ENCODE results near the gene SLC4A3.
"Not testable (repeated sequence)": the region's sequence is repeated elsewhere in the genome, so short reads cannot be mapped to it uniquely, and the experiment has no call there.

SLC4A3 gene

GRCh38 chr2:219650426-219651248 lies 23.2 kb downstream of the SLC4A3 start:
- H3K27ac ChIP-seq, result no peak overlapping the region
- H3K27me3 ChIP-seq (ENCODE audit: insufficient read depth, low read depth, severe bottlenecking), result no peaks in the 10 kb centered on the region
- no peak overlapping the region for H3K4me3 ChIP-seq (ENCODE audit: low read depth, low read length)
- no peaks in the 10 kb centered on the region for H3K9me3 ChIP-seq (ENCODE audit: severe bottlenecking)
- no peak for TF ChIP-seq CTCF (IDR thresholded peaks at IDR 0.05; ENCODE audit: low read depth, low read length)
- no peak for DNase-seq
- H3K36me3 ChIP-seq, result no peaks in the 10 kb centered on the region

DNA sequence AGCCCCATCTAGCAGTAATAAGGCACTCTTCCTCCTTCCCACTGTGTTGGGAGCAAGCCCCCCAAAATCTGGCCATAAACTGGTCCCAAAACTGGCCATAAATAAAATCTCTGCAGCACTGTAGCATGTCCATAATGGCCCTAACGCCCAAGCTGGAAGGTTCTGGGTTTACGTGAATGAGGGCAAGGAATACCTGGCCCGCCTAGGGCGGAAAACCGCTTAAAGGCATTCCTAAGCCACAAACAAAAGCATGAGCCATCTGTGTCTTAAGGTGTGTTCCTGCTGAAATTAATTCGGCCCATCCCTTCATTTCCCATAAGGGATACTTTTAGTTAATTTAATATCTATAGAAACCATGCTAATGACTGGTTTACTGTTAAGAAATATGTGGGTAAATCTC lies 24.2 kb downstream of the SLC4A3 start:
- H3K27me3 ChIP-seq (ENCODE audit: insufficient read depth, low read depth, severe bottlenecking); DNase-seq; H3K4me3 ChIP-seq (ENCODE audit: low read depth, low read length); H3K9me3 ChIP-seq (ENCODE audit: severe bottlenecking); H3K36me3 ChIP-seq; H3K27ac ChIP-seq: not testable (repeated sequence)

- no peak overlapping the region for H3K27ac ChIP-seq
- no peak for TF ChIP-seq CTCF (IDR thresholded peaks at IDR 0.05; ENCODE audit: low read depth, low read length)
Observed at GRCh38 chr2:219656526-219656925, 29.1 kb downstream of the SLC4A3 start.

GRCh38 chr2:219658196-219658846 lies 30.9 kb downstream of the SLC4A3 start:
- no peak for DNase-seq
- Histone ChIP-seq H3K9me3 (ENCODE audit: severe bottlenecking) (no peaks in the 10 kb centered on the region), H3K4me3 (ENCODE audit: low read depth, low read length) (no peak overlapping the region), H3K36me3 (no peaks in the 10 kb centered on the region), H3K27me3 (ENCODE audit: insufficient read depth, low read depth, severe bottlenecking) (no peaks in the 10 kb centered on the region), H3K27ac (no peak overlapping the region)
- no peak for TF ChIP-seq CTCF (IDR thresholded peaks at IDR 0.05; ENCODE audit: low read depth, low read length)

More at GRCh38 chr2:219656526-219656925, 29.1 kb downstream of the SLC4A3 start:
- Histone ChIP-seq H3K36me3 (no peaks in the 10 kb centered on the region), H3K27me3 (ENCODE audit: insufficient read depth, low read depth, severe bottlenecking) (no peaks in the 10 kb centered on the region), H3K4me3 (ENCODE audit: low read depth, low read length) (no peak overlapping the region), H3K9me3 (ENCODE audit: severe bottlenecking) (no peaks in the 10 kb centered on the region)
- no peak for DNase-seq

DNA sequence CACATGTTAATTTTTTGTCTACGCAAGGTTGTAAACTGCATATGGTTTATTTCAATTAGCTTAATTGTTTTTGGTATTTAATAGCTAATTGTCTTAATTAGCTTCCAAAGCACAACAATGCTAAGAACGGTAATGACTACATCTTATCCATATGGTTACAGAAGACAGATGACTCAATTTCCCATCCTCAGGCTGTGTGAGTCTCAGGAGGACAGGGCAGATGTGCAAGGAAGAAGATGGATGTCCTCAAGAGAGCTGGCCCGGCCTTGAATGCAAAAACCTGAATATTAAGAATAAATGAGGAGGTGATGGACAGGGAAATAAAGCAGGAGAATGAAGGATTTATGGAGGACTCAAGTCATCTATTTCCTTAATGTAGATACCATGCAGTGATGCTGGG lies 31.4 kb downstream of the SLC4A3 start:
- no peaks in the 10 kb centered on the region for H3K36me3 ChIP-seq
- no peak overlapping the region for H3K27ac ChIP-seq
- no peak for DNase-seq
- H3K4me3 ChIP-seq (ENCODE audit: low read depth, low read length), result no peak overlapping the region
- no peaks in the 10 kb centered on the region for H3K9me3 ChIP-seq (ENCODE audit: severe bottlenecking)
- no peak for TF ChIP-seq CTCF (IDR thresholded peaks at IDR 0.05; ENCODE audit: low read depth, low read length)
- H3K27me3 ChIP-seq (ENCODE audit: insufficient read depth, low read depth, severe bottlenecking), result no peaks in the 10 kb centered on the region

DNA sequence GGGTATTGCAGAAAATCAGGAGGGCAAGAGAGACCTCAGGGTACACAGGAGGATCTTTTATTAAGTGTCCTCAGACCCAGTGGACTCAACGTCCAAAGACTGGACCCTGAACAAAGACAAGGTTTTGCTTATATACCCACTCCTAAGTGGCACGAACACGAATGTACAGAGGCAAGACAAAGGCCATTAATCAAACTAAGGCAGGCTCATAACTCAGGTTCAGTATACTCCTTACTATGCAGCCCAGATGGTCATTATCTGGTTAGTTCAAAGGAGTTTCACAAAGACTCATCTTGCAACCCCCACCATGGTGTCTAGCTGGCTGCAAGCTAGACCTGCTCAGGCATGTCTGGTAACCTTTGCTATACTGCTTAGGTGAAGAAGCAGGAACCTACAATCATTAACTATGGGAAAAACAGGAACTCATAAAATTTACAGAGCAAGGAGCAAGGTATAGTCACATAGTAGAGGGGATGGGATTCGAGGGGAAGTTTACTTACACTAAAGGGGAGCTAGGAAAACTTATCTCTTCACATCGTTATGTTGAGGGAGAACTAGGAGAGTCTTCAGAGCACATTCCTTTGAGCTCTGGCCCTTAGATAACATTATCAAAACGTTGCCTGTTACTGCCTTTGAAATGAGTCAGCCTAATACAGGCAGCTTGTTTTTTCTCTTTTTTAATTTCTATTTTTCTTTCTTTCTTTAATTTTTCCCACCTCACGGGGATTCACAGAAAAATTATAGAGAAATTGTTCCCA lies 33.9 kb downstream of the SLC4A3 start:
- no peak for TF ChIP-seq CTCF (IDR thresholded peaks at IDR 0.05; ENCODE audit: low read depth, low read length)
- H3K4me3 ChIP-seq (ENCODE audit: low read depth, low read length), result no peak overlapping the region
- H3K27me3 ChIP-seq (ENCODE audit: insufficient read depth, low read depth, severe bottlenecking), result no peaks in the 10 kb centered on the region
- no peaks in the 10 kb centered on the region for H3K9me3 ChIP-seq (ENCODE audit: severe bottlenecking)
- H3K36me3 ChIP-seq, result no peaks in the 10 kb centered on the region
- DNase-seq, result no peak
- H3K27ac ChIP-seq, result no peak overlapping the region
